Fibroblast of lung (primary cell): ENCODE measurements around the gene C5orf63. TPM values are rescaled to one million over a fixed set of nuclear protein-coding genes. Genes with fewer than 3 reads are reported as not detected.

Experiments used
- DNase-seq, 2 donors: peaks; one replicate each; pipeline versions ENCODE4 v3.0.0 to v3.0.0-alpha.2; 2010; ENCODE audit warnings: low read depth in 2 of 2
- H2AFZ ChIP-seq: 2 replicates; pipeline ENCODE4 v1.5.1; 2012; ENCODE audit warnings: low read length, control low read depth, inconsistent platforms
- H3K27ac ChIP-seq: 2 replicates; pipeline ENCODE4 v1.5.1; 2011; ENCODE audit warnings: low read length, control low read depth; ENCODE audit not compliant: insufficient read depth
- H3K27me3 ChIP-seq: 2 replicates; pipeline ENCODE4 v1.5.1; 2011; ENCODE audit warnings: mild to moderate bottlenecking, low read length; ENCODE audit not compliant: control insufficient read depth, insufficient read depth
- H3K36me3 ChIP-seq: 2 replicates; pipeline ENCODE4 v1.5.1; 2011; ENCODE audit warnings: low read length; ENCODE audit not compliant: control insufficient read depth, insufficient read depth
- H3K4me1 ChIP-seq: 2 replicates; pipeline ENCODE4 v1.5.1; 2011; ENCODE audit warnings: low read length; ENCODE audit not compliant: control insufficient read depth, insufficient read depth; ENCODE audit errors: extremely low read depth
- H3K4me2 ChIP-seq: 2 replicates; pipeline ENCODE4 v1.5.1; 2011; ENCODE audit warnings: low read length, control low read depth; ENCODE audit not compliant: insufficient read depth; ENCODE audit errors: extremely low read depth
- H3K4me3 ChIP-seq, 4 experiments: fragments of 200-600 bp in 1 of 4; sonication (generic) in 1 of 4; replicated peaks in 1 of 4; 2 replicates each; pipeline ENCODE4 v1.5.1; 2011 to 2016; ENCODE audit warnings: low read length in 4 of 4, low read depth in 3 of 4, mild to moderate bottlenecking in 3 of 4, control low read depth in 2 of 4, inconsistent platforms in 1 of 4, mixed read lengths in 1 of 4; ENCODE audit not compliant: insufficient read depth in 1 of 4; ENCODE audit errors: control extremely low read depth in 1 of 4
- H3K79me2 ChIP-seq: 2 replicates; pipeline ENCODE4 v1.5.1; 2012; ENCODE audit warnings: mild to moderate bottlenecking, low read length, inconsistent platforms; ENCODE audit not compliant: control insufficient read depth, insufficient read depth
- H3K9ac ChIP-seq: 2 replicates; pipeline ENCODE4 v1.5.1; 2011; ENCODE audit warnings: mild to moderate bottlenecking, low read length, control low read depth; ENCODE audit not compliant: insufficient read depth
- H3K9me3 ChIP-seq: 2 replicates; pipeline ENCODE4 v1.5.1; 2012; ENCODE audit warnings: low read depth, low read length; ENCODE audit not compliant: control insufficient read depth, insufficient read depth
- H4K20me1 ChIP-seq: 2 replicates; pipeline ENCODE4 v1.5.1; 2011; ENCODE audit warnings: low read length; ENCODE audit not compliant: control insufficient read depth, insufficient read depth; ENCODE audit errors: extremely low read depth
- EZH2 ChIP-seq: IDR thresholded peaks from 2 replicates; pipeline ENCODE4 v1.5.1; 2012; ENCODE audit warnings: low read length, control low read depth, mild to moderate bottlenecking; ENCODE audit errors: missing control alignments
- polyA plus RNA-seq, 2 donors: library from polyadenylated mRNA; depleted of rRNA in 1 of 2; stranded (reverse) in 1 of 2; unstranded in 1 of 2; fragments of >200 nt; gene quantifications; 2 replicates each; pipeline ENCODE4 v1.2.1, GENCODE V29; 2011 to 2012; ENCODE audit warnings: missing spikeins in 1 of 2
- total RNA-seq: library from RNA; depleted of rRNA; stranded (reverse); fragments of >200 nt; gene quantifications from 2 replicates; pipeline ENCODE4 v1.2.1, GENCODE V29; 2014
- TF ChIP-seq, protein P1 (sequence below), 2 donors: IDR thresholded peaks in 1 of 2; conservative IDR thresholded peaks in 1 of 2; 1 replicate in 1 of 2; 2 replicates in 1 of 2; pipeline ENCODE4 v1.5.1; 2011 to 2012; ENCODE audit warnings: low read length in 2 of 2, control low read depth in 1 of 2, inconsistent platforms in 1 of 2, low read depth in 1 of 2, mild to moderate bottlenecking in 1 of 2

Gene C5orf63
- total and polyA plus RNA-seq, 2 donors (not counting 1 experiment from before 2014, with no cell fraction given) = 2.9 to 4.0 TPM

DNA sequence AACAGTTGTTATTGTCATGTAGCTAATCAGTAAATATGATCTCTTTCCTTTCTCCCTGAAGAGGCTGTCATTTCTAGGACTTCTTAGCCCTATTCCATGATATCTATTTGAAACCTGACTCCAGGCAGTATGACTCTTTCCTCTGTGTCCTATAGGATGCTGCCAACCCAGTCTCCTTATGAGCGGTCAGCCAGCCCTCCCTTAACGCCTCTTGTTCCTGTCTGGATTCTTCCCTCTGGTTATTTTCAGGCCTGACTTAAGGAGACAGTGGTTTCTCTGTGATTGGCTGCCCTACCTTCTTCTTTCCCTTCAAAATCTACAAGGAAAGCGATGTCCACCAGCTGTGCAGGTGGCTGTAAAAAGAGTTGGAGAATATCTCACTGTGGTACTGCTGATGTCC lies 19.4 kb upstream of the C5orf63 start:
- Histone ChIP-seq H4K20me1 (no peaks in the 10 kb centered on the region), H3K4me1 (peaks cover 11% of the 10 kb centered on the region), H3K36me3 (no peaks in the 10 kb centered on the region), H3K4me3 (no peak overlapping the region), H3K9me3 (no peaks in the 10 kb centered on the region), H3K4me2 (no peak overlapping the region), H3K27me3 (peaks cover 3% of the 10 kb centered on the region), H2AFZ (no peak overlapping the region), H3K79me2 (no peaks in the 10 kb centered on the region), H3K9ac (no peak overlapping the region), H3K27ac (no peak overlapping the region)
- TF ChIP-seq EZH2 = no peak
- TF ChIP-seq, protein P1, sequence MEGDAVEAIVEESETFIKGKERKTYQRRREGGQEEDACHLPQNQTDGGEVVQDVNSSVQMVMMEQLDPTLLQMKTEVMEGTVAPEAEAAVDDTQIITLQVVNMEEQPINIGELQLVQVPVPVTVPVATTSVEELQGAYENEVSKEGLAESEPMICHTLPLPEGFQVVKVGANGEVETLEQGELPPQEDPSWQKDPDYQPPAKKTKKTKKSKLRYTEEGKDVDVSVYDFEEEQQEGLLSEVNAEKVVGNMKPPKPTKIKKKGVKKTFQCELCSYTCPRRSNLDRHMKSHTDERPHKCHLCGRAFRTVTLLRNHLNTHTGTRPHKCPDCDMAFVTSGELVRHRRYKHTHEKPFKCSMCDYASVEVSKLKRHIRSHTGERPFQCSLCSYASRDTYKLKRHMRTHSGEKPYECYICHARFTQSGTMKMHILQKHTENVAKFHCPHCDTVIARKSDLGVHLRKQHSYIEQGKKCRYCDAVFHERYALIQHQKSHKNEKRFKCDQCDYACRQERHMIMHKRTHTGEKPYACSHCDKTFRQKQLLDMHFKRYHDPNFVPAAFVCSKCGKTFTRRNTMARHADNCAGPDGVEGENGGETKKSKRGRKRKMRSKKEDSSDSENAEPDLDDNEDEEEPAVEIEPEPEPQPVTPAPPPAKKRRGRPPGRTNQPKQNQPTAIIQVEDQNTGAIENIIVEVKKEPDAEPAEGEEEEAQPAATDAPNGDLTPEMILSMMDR (conservative IDR thresholded peaks at IDR 0.05 in 1 of 2, IDR thresholded peaks at IDR 0.05 in 1 of 2; ENCODE audit: low read depth in 1 of 2, low read length in 2 of 2) = no peak
- peak; percentile 65 to 76 for DNase-seq

DNA sequence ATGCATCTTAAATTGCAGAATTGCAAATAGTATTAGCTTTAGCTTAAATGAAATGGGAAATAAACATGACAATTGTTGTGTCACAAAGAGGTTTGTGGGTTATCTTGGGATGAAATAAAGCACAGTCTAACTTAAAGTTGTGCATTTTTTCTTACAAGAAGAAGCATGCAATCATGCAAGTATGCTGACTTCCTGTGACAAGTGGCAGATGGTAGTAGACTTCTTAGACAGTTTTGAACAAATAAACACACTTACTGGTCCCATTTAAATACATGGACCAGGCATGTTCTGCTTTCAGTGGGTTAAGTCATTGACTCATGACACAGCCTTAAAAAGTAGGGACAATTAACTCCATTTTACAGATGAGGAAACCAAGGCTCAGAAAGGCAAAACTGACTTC lies 15.9 kb upstream of the C5orf63 start:
- Histone ChIP-seq H3K27me3 (no peaks in the 10 kb centered on the region), H4K20me1 (no peaks in the 10 kb centered on the region), H3K27ac (no peak overlapping the region), H3K36me3 (no peaks in the 10 kb centered on the region), H3K4me2 (no peak overlapping the region), H3K79me2 (no peaks in the 10 kb centered on the region), H3K9ac (no peak overlapping the region), H3K4me3 (no peak overlapping the region), H3K9me3 (no peaks in the 10 kb centered on the region), H3K4me1 (peaks cover 11% of the 10 kb centered on the region), H2AFZ (no peak overlapping the region)
- TF ChIP-seq, protein P1 (conservative IDR thresholded peaks at IDR 0.05 in 1 of 2, IDR thresholded peaks at IDR 0.05 in 1 of 2; ENCODE audit: low read depth in 1 of 2, low read length in 2 of 2) = no peak
- TF ChIP-seq EZH2 = no peak
- peak; percentile 24 to 42 for DNase-seq

DNA sequence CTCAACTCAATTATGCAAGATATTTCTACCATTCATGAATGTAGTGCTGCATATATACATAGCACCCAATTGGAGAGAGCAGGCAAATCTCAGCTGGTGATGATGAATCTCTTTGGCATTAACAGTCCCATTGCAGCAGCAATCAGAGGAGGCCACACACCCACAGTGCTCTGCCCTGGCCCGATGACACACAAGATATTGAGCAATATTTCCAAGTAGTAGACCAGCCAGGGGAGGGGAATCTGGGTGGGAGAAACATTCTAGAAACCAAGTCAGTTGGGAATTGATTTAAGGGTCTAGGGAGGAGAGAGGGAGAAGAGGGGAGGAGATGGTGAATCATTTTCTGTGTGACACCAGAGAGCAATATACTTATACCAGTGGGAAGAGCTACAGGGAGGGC lies 14.9 kb upstream of the C5orf63 start:
- Histone ChIP-seq H3K4me2 (no peak overlapping the region), H3K9me3 (no peaks in the 10 kb centered on the region), H3K36me3 (no peaks in the 10 kb centered on the region), H3K4me1 (peaks cover 11% of the 10 kb centered on the region), H3K27ac (peak overlapping the region; percentile 8), H3K9ac (no peak overlapping the region), H3K4me3 (no peak overlapping the region), H2AFZ (no peak overlapping the region), H4K20me1 (no peaks in the 10 kb centered on the region), H3K27me3 (no peaks in the 10 kb centered on the region), H3K79me2 (no peaks in the 10 kb centered on the region)
- DNase-seq = peak; percentile 97 to 98
- TF ChIP-seq, protein P1 (conservative IDR thresholded peaks at IDR 0.05 in 1 of 2, IDR thresholded peaks at IDR 0.05 in 1 of 2; ENCODE audit: low read depth in 1 of 2, low read length in 2 of 2) = no peak
- TF ChIP-seq EZH2 = no peak
